K562 (cell line): ENCODE measurements around the gene SIGLEC1.

Source experiments
- CTCF ChIP-seq, 3 experiments: IDR thresholded peaks in 2 of 3; conservative IDR thresholded peaks in 1 of 3; 2 replicates each; pipeline ENCODE4 v1.5.1; 2011 to 2012; ENCODE audit warnings: low read length in 3 of 3, mild to moderate bottlenecking in 3 of 3, control low read depth in 2 of 3, improper control_type of control experiment in 1 of 3, inconsistent platforms in 1 of 3, low read depth in 1 of 3, mixed read lengths in 1 of 3, moderate library complexity in 1 of 3; ENCODE audit not compliant: insufficient read depth in 2 of 3
- CUX1 ChIP-seq: fragments of 200-800 bp; sonication (Bioruptor generic); IDR thresholded peaks from 2 replicates; pipeline ENCODE4 v1.6.1; 2016; ENCODE audit warnings: missing genetic modification characterization, missing compliant biosample characterization
- GATAD2B ChIP-seq: fragments of 450-650 bp; IDR thresholded peaks from 2 replicates; pipeline ENCODE4 v1.6.1; 2017; ENCODE audit warnings: mild to moderate bottlenecking, borderline replicate concordance
- MEF2A ChIP-seq: IDR thresholded peaks from 2 replicates; pipeline ENCODE4 v1.6.1; 2011; ENCODE audit warnings: low read depth, mild to moderate bottlenecking, low read length, moderate library complexity; ENCODE audit not compliant: control insufficient read depth
- NR3C1 ChIP-seq: sonication (generic); formaldehyde crosslinking; IDR thresholded peaks from 2 replicates; pipeline ENCODE4 v1.8.1; 2022; ENCODE audit warnings: missing genetic modification reagents
- USF2 ChIP-seq: sonication (generic); formaldehyde crosslinking; IDR thresholded peaks from 2 replicates; pipeline ENCODE4 v1.5.0; 2020; ENCODE audit warnings: missing genetic modification reagents
- XRCC3 ChIP-seq: fragments of 450-650 bp; IDR thresholded peaks from 2 replicates; pipeline ENCODE4 v1.6.1; 2017; ENCODE audit warnings: mild to moderate bottlenecking, moderate library complexity
- ZBTB33 ChIP-seq: sonication (generic); formaldehyde crosslinking; IDR thresholded peaks from 2 replicates; pipeline ENCODE4 v1.8.1; 2023; ENCODE audit warnings: mild to moderate bottlenecking, missing genetic modification reagents
- ZNF121 ChIP-seq: sonication (generic); formaldehyde crosslinking; conservative IDR thresholded peaks from 2 replicates; pipeline ENCODE4 v1.8.0; 2022; ENCODE audit warnings: missing genetic modification reagents
- ZNF274 ChIP-seq: IDR thresholded peaks from 2 replicates; pipeline ENCODE4 v1.6.1; 2011; ENCODE audit warnings: low read depth, mild to moderate bottlenecking, low read length, moderate library complexity, borderline replicate concordance
- ZNF696 ChIP-seq: fragments of 250-450 bp; sonication (Bioruptor Pico); conservative IDR thresholded peaks from 2 replicates; pipeline ENCODE4 v1.4.0; 2020; ENCODE audit warnings: mild to moderate bottlenecking, moderate library complexity

GRCh38 chr20:3681931-3682781 is 30.2 kb downstream of the SIGLEC1 start, which contains the start of gene ADAM33:
- no peak for TF ChIP-seq CTCF (IDR thresholded peaks at IDR 0.05 in 2 of 3, conservative IDR thresholded peaks at IDR 0.05 in 1 of 3; ENCODE audit: insufficient read depth in 2 of 3, low read depth in 1 of 3, low read length in 3 of 3)
- no peak for TF ChIP-seq USF2
- TF ChIP-seq GATAD2B, result no peak
- no peak for TF ChIP-seq ZNF696 (CRISPR knock-in tag)
- TF ChIP-seq NR3C1, result no peak
- TF ChIP-seq ZBTB33 (CRISPR knock-in tag), result 0 out of 2 replicates have a peak, but pooled peaks have one; percentile 11
- no peak for TF ChIP-seq MEF2A
- TF ChIP-seq ZNF274, result no peak
- TF ChIP-seq ZNF121 (CRISPR knock-in tag), result no peak
- TF ChIP-seq CUX1, result no peak
- TF ChIP-seq XRCC3, result no peak
